GM19455 (cell line): ENCODE results near the gene TMEM131.
"Not testable (repeated sequence)": the region's sequence is repeated elsewhere in the genome, so short reads cannot be mapped to it uniquely, and the experiment has no call there.

Source experiments
- ATAC-seq: cut with Tn5 transposase; IDR thresholded peaks from one replicate; pipeline ENCODE4 v1.9.1; 2021; ENCODE audit not compliant: unreplicated experiment

TMEM131 gene, protein sequence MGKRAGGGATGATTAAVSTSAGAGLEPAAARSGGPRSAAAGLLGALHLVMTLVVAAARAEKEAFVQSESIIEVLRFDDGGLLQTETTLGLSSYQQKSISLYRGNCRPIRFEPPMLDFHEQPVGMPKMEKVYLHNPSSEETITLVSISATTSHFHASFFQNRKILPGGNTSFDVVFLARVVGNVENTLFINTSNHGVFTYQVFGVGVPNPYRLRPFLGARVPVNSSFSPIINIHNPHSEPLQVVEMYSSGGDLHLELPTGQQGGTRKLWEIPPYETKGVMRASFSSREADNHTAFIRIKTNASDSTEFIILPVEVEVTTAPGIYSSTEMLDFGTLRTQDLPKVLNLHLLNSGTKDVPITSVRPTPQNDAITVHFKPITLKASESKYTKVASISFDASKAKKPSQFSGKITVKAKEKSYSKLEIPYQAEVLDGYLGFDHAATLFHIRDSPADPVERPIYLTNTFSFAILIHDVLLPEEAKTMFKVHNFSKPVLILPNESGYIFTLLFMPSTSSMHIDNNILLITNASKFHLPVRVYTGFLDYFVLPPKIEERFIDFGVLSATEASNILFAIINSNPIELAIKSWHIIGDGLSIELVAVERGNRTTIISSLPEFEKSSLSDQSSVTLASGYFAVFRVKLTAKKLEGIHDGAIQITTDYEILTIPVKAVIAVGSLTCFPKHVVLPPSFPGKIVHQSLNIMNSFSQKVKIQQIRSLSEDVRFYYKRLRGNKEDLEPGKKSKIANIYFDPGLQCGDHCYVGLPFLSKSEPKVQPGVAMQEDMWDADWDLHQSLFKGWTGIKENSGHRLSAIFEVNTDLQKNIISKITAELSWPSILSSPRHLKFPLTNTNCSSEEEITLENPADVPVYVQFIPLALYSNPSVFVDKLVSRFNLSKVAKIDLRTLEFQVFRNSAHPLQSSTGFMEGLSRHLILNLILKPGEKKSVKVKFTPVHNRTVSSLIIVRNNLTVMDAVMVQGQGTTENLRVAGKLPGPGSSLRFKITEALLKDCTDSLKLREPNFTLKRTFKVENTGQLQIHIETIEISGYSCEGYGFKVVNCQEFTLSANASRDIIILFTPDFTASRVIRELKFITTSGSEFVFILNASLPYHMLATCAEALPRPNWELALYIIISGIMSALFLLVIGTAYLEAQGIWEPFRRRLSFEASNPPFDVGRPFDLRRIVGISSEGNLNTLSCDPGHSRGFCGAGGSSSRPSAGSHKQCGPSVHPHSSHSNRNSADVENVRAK (N-terminal part only)

GRCh38 chr2:97995734-97996624 is at the start of gene TMEM131:
TMEM131 (minus strand) TSS chr2:97995948; CDS start chr2:97995662, 286 bp downstream.
- peak; percentile 83 for ATAC-seq

DNA sequence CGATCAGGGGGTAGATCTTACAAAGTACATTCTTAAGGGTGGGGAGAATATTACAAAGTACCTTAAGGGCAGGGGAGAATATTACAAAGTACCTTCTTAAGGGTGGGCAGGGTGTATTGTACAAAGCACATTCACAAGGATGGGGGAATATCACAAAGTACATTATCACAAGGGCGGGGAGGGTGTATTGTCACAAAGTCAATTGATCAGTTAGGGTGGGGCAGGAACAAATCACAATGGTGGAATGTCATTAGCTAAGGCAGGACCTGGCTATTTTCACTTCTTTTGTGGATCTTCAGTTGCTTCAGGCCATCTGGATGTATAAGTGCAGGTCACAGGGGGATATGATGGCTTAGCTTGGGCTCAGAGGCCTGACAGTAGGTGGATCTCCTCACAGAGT is 49.0 kb upstream of the TMEM131 start:
- not testable (repeated sequence) for ATAC-seq

DNA sequence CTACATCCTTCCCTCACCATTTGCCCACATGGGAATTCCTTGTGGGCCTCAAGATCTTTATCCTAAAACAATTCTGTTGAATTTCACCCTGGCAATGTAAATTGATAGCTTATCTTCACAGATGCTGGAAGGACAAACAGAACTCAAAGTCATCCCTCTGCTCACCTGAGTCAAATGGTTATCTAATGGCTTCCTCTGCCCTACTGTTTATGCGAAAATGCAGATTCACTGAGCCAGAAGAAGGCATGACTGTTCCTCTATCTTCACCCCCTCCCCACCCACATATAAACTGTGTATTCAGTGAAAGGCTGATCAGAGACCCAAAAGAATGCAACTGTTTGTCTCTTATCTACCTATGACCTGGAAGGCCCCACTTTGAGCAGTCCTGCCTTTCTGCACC is 47.4 kb upstream of the TMEM131 start:
- ATAC-seq = no peak

DNA sequence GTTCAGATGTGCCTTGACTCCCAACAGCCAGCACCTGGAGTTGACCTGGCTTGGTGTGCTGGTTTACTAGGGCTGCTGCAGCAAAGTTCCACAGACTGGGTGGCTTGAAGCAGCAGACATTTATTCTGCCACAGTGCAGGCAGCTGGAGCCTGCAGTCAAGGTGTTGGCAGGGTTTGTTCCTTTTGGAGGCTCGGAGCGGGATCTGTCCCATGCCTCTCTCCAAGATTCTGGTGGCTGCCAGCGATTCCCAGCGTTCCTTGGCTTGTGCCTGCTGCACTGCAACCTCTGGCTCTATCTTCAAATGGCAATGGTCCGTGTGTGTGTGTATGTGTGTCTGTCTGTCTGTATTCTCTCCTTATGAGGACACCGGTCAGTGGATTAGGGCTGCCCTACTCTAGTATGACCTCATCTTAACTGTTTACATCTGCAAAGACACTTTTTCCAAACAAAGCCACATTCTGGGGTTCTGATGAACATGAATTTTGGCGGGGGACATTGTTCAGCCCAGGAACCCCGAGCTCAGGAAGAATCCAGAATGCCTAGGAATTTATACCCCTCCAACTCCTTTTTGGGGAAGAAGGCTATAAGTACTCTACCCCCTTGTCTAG is 44.7 kb upstream of the TMEM131 start:
- no peak for ATAC-seq

DNA sequence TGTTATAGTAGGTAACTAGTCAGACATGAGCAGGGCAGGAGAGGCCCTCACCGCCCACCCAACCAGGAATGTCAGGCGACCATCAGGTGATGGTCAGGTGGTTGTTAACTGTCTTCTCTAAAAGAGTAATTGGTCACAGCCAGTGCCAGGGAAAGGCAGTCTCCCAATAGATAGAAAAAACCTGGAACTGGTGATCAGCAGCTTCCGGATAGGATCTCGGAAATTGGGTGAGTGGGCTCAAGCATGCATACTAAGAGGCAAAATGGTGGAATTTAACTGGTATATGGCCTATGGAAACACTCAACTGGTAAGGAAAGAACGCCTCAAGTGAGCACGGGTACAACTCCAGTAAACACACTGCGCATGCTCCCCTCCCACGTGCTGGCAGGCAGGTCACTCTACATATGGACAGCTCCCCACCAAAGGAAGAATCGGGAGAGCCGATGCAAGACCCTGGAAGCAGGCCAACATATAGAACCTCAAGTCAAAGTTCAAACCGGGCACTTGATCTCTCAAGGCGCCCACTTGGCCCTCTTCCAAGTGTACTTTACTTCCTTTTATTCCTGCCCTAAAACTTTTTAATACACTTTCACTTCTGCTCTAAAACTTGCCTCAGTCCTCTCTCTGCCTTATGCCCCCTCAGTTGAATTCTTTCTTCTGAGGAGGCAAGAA is 43.5 kb upstream of the TMEM131 start:
- ATAC-seq = no peak

DNA sequence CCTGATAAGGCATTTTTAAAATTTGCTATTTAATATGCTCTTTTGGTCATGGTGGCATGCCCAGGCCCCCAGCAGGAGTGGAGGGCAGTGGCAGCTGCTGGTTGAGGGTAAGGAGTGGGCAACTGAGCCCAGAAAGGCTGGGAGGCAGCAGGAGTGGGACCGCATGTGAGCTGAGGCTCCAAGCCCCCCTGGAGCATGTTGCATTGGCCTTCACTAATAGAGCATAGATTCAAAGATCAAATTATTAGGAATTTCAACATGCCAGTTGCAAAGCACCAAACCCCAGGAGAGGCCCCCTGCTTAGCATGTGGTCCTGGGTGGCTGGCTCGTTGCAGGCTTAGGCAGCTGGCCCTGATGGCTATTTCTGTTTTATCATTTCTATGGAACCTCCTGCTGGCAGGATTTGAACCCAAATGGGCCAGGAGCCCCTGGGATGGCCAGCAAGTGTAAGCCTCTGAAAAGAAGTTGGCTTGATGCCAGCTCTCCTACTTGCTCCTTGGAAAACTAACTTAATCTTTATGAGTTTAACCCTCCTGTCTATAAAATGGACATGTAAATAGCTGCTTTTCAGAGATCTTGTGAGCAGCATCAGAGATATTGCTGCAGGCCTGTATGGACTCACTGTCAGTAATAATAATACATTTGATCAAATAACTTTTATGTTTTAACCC is 42.1 kb upstream of the TMEM131 start:
- no peak for ATAC-seq

- no peak for ATAC-seq
Measured at GRCh38 chr2:98037206-98037605, 41.5 kb upstream of the TMEM131 start.

- no peak for ATAC-seq
Measured at GRCh38 chr2:98036349-98037000, 40.7 kb upstream of the TMEM131 start.

DNA sequence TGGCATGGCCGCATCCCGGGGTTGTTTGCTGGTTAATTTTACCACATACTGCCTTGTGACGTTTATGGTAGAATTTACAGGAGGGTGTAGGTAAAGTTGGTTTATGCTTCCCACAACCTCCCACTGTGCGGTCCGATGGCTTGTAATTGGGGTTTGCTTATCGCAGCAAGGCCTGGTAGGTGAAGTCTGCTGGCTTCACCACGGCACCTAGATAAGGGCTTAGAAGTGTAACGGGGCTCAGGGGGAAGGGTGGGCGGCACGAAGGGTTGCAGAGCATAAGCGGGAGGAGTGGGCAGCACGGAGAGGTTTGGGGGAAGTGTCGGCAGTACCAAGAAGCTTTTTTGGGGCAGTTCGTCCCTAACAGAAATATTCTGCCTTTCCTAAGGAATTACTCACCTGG is 39.0 kb upstream of the TMEM131 start:
- no peak for ATAC-seq

GRCh38 chr2:98032086-98032485 is 36.3 kb upstream of the TMEM131 start:
- ATAC-seq = no peak

GRCh38 chr2:98029718-98030222 is 34.0 kb upstream of the TMEM131 start:
- no peak for ATAC-seq

DNA sequence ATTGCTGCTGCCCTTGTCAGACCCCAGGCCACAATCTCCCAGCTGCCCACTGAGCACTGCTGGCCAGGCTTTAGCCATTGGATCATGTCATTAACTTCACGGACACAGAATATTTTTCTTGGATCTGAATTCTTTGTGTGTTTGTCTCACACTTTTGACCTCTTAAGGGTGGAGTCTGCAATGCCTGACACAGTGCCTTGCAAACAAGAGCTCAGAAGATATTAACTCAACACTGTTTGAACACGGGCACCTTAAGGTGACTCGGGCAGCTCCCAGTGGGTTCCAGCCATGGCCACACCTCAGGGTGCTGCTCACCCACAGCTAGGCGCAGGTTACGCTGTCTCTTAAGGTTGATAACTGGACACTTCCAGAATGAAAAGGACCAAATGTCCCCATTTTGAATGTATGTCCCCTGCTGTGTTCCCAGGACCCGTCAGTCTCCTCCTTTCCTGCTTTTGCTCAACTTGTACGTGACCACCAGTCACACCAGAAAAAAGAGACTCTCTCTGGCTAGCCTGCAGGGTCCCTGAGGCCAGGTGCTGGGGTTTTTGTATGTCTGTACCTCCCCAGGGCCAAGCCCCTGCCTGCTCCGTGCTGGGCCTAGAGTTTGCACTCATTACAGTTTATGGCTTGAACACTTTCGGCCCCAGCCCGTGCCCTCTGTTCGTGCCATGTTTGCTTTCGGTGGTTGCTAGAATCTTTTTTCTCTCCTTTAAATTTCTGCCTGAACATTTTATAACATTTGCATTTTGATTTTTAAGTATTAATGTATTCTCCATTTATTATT is 33.4 kb upstream of the TMEM131 start:
- no peak for ATAC-seq

DNA sequence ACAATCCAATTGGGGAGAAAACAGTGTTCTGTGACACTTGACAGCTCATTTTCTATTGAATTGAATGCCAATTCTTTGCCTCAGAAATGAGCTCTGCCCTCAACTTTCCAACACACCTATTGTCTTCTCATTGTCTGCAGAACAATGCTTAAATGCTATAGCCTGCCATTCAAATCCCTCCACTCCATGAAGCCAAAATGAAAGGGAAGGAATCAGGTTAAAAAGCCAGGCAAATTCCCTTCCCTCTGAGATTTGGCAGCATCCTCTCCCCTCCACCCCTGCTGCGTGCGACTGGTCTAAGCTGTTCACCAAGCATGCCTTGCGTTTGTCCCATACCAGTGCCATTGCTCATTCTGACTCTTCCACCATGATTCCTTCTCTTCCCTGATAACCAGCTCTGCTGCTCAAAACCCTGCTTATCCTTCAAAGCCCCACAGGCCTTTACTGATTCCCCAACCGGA is 32.4 kb upstream of the TMEM131 start:
- ATAC-seq = no peak

- ATAC-seq = peak; percentile 48
Measured at GRCh38 chr2:98027538-98027937, 31.8 kb upstream of the TMEM131 start.

GRCh38 chr2:98026927-98027522 is 31.3 kb upstream of the TMEM131 start:
- peak; percentile 78 for ATAC-seq

DNA sequence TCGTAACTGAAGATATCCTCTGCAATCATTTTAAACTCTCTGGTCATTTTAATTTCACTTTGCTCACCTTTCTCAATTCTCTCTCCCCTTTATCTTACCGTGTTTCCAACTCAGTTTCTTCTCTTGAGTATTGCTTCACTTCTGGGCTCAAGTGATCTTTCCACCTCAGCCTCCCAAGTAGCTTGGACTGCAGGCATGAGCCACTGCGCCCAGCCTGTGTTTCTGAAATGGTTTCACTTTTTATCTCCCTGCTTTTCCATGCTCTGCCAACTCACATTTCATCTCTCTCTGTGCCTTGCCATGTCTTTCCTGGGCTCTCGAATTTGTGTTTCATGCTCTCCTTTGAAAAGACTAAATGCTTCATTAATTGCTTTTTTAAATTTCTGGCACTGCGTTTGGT is 30.5 kb upstream of the TMEM131 start:
- ATAC-seq = no peak
